Endothelial cell (in vitro differentiated cells): ENCODE results near the gene HSD3B7. TPM values are rescaled to one million over a fixed set of nuclear protein-coding genes. Genes with fewer than 3 reads are reported as not detected.
"Not testable (repeated sequence)": the region's sequence is repeated elsewhere in the genome, so short reads cannot be mapped to it uniquely, and the experiment has no call there.

Experiments
- DNase-seq: peaks from one replicate; pipeline ENCODE4 v3.0.0; 2021; ENCODE audit warnings: low spot score
- H3K27ac Mint-ChIP-seq: one replicate; pipeline ENCODE4 v1.8.0; 2021; ENCODE audit warnings: mixed read lengths, inconsistent platforms; ENCODE audit not compliant: unreplicated experiment
- H3K27me3 Mint-ChIP-seq: one replicate; pipeline ENCODE4 v1.8.0; 2021; ENCODE audit warnings: mild to moderate bottlenecking, moderate library complexity, mixed read lengths, inconsistent platforms; ENCODE audit not compliant: unreplicated experiment
- H3K36me3 Mint-ChIP-seq: one replicate; pipeline ENCODE4 v1.8.0; 2021; ENCODE audit warnings: mild to moderate bottlenecking, low read depth, mixed read lengths, inconsistent platforms; ENCODE audit not compliant: unreplicated experiment
- H3K4me1 Mint-ChIP-seq: one replicate; pipeline ENCODE4 v1.8.0; 2021; ENCODE audit warnings: mild to moderate bottlenecking, mixed read lengths, inconsistent platforms; ENCODE audit not compliant: unreplicated experiment
- H3K4me3 Mint-ChIP-seq: one replicate; pipeline ENCODE4 v1.8.0; 2021; ENCODE audit warnings: mild to moderate bottlenecking, mixed read lengths, inconsistent platforms; ENCODE audit not compliant: unreplicated experiment
- H3K9me3 Mint-ChIP-seq: one replicate; pipeline ENCODE4 v1.8.0; 2021; ENCODE audit warnings: mixed read lengths, inconsistent platforms; ENCODE audit not compliant: unreplicated experiment
- CTCF ChIP-seq: fragments of 200-600 bp; sonication (generic); IDR thresholded peaks from one replicate; pipeline ENCODE4 v1.5.0; 2021; ENCODE audit warnings: antibody characterized with exemption; ENCODE audit not compliant: unreplicated experiment
- long read RNA-seq: library from polyadenylated mRNA; unstranded; transcript quantifications from one replicate; pipeline ENCODE4 v2.0.0, GENCODE V29; 2020; ENCODE audit not compliant: unreplicated experiment
- total RNA-seq: library from RNA; stranded (reverse); fragmentation: NEBNext Ultra II Directional; extraction: Animal tissue kit (Norgen Biotek cat#: 25700); gene quantifications from one replicate; pipeline ENCODE4 v1.2.1, GENCODE V29; 2021; ENCODE audit not compliant: unreplicated experiment

Gene HSD3B7
- 5.3 TPM for total RNA-seq
- long read RNA-seq, transcript HSD3B7-202 (7 exons, 2,172 nt): major isoform, 5 of 12 reads
- long read RNA-seq, partial matches to known transcripts: 0 of 12 reads
- long read RNA-seq, other reads (novel, unspliced or antisense): 7 of 12 reads

GRCh38 chr16:30984669-30985400 lies at the start of gene HSD3B7:
Gene HSD3B7 (plus strand): TSS chr16:30985207. CDS start chr16:30985659, 452 bp downstream.
- Mint-ChIP-seq H3K36me3 (peaks cover 15% of the 10 kb centered on the region), H3K27ac (no peak within 1 kb of the TSS), H3K9me3 (no peaks in the 10 kb centered on the region), H3K4me1 (no peaks in the 10 kb centered on the region), H3K4me3 (no peak within 1 kb of the TSS), H3K27me3 (peaks cover 23% of the 10 kb centered on the region)
- DNase-seq: peak; percentile 97
- TF ChIP-seq CTCF: peak; percentile 98

DNA sequence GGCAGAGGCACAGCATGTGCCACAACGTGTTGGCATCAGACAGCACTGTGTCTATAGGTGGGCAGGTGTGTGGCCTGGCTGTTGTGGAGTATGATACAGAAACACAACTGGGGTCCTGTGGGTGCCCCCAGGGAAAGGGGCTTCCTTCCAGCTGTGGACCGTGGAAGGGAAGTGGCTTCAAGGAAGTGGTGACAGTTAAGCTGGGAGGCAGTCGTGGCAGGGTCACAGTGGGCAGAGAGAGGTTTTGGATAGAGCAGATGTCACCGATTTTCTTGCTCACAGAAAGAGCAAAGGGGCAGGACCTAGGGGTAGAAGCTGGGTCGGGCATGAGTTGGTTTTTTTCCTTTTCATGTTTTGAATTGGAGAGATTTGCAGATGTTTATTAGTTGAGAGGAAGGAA lies 47.3 kb upstream of the HSD3B7 start:
- Mint-ChIP-seq H3K4me3 (peak overlapping the region; percentile 85), H3K27ac (peak overlapping the region; percentile 83), H3K36me3 (peaks cover 51% of the 10 kb centered on the region), H3K27me3 (peaks cover 23% of the 10 kb centered on the region), H3K9me3 (no peaks in the 10 kb centered on the region), H3K4me1 (peaks cover 23% of the 10 kb centered on the region)
- TF ChIP-seq CTCF: no peak
- DNase-seq: no peak

DNA sequence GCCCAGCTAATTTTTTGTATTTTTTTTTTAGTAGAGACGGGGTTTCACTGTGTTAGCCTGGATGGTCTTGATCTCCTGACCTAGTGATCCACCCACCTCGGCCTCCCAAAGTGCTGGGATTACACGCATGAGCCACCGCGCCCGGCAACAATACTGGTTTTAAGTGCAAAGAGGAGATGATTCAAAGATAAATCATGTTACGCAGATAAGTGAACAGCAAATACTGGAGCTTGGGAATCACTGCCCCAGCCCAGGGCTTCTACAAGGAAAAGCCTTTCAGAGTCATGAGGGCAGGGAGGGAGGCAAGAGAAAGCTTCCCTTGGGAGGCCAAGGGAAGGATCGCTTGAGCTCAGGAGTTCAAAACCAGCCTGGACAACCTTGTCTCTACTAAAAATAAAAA lies 45.4 kb upstream of the HSD3B7 start:
- H3K4me1 Mint-ChIP-seq: peaks cover 21% of the 10 kb centered on the region

GRCh38 chr16:30941600-30942425 lies 43.2 kb upstream of the HSD3B7 start:
- Mint-ChIP-seq H3K4me1 (peaks cover 18% of the 10 kb centered on the region), H3K9me3 (no peaks in the 10 kb centered on the region), H3K36me3 (peaks cover 54% of the 10 kb centered on the region), H3K4me3 (peak overlapping the region; percentile 64), H3K27me3 (peaks cover 18% of the 10 kb centered on the region), H3K27ac (peak overlapping the region; percentile 32)
- TF ChIP-seq CTCF: peak; percentile 75
- peak; percentile 73 for DNase-seq

More for the DNA sequence above, 45.4 kb upstream of the HSD3B7 start:
- H3K36me3 Mint-ChIP-seq: peaks cover 61% of the 10 kb centered on the region
- DNase-seq, H3K4me3 Mint-ChIP-seq, H3K9me3 Mint-ChIP-seq: not testable (repeated sequence)
- H3K27me3 Mint-ChIP-seq: peaks cover 21% of the 10 kb centered on the region
- peak overlapping the region; percentile 75 for H3K27ac Mint-ChIP-seq

DNA sequence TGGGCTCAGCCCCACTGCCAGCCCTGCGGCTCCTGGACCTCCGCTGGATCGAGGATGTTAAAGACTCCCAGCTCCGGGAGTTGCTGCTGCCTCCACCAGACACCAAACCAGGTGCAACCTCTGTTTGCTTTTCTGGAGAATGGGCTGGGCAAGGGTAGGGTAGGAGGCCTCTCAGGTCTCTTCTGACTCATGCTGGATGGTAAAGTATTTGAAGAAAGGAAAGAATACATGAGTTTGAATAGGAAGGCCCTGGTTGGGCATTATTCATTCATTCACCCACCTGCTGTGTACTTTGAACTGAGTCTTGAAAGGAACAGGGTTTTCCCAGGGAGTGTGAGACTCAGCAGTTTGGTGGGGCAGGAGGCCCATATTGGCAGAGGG lies 42.6 kb upstream of the HSD3B7 start:
- no peak for DNase-seq
- peak overlapping the region; percentile 18 for H3K27ac Mint-ChIP-seq
- H3K4me3 Mint-ChIP-seq: no peak overlapping the region
- H3K9me3 Mint-ChIP-seq: no peaks in the 10 kb centered on the region
- H3K27me3 Mint-ChIP-seq: peaks cover 15% of the 10 kb centered on the region
- no peak for TF ChIP-seq CTCF
- H3K4me1 Mint-ChIP-seq: peaks cover 15% of the 10 kb centered on the region
- peaks cover 49% of the 10 kb centered on the region for H3K36me3 Mint-ChIP-seq
